ENCODE data around the gene NAALADL2.
"Not testable (repeated sequence)": the region's sequence is repeated elsewhere in the genome, so short reads cannot be mapped to it uniquely, and the experiment has no call there.

NAALADL2 gene

GRCh38 chr3:175822766-175823491 is 963.8 kb downstream of the NAALADL2 start:
- DNase-seq, result not testable (repeated sequence)

GRCh38 chr3:175825016-175825580 is 966.0 kb downstream of the NAALADL2 start:
- not testable (repeated sequence) for DNase-seq

GRCh38 chr3:175826759-175827158 is 967.6 kb downstream of the NAALADL2 start:
- no peak for DNase-seq

- peak; percentile 18 for DNase-seq
Observed at GRCh38 chr3:175829809-175830208, 970.7 kb downstream of the NAALADL2 start.

GRCh38 chr3:175835763-175836162 is 976.6 kb downstream of the NAALADL2 start:
- not testable (repeated sequence) for DNase-seq

- DNase-seq, result no peak
Observed at GRCh38 chr3:175836617-175837016, 977.5 kb downstream of the NAALADL2 start.

GRCh38 chr3:175837962-175838361 is 978.8 kb downstream of the NAALADL2 start:
- DNase-seq, result no peak

GRCh38 chr3:175839366-175840005 is 980.4 kb downstream of the NAALADL2 start:
- no peak for DNase-seq

- DNase-seq, result no peak
Observed at GRCh38 chr3:175851541-175851940, 992.4 kb downstream of the NAALADL2 start.

- DNase-seq, result no peak
Observed at GRCh38 chr3:175852560-175852959, 993.4 kb downstream of the NAALADL2 start.

GRCh38 chr3:175857666-175858270 is 998.6 kb downstream of the NAALADL2 start:
- DNase-seq, result no peak

Measured in femur (tissue), 1 donor.